HCT116 (cell line): ENCODE measurements around the gene KIF26A.

Experiments
- CTCF ChIP-seq, 3 experiments: fragments of 200-600 bp in 1 of 3; sonication (generic) in 1 of 3; IDR thresholded peaks in 2 of 3; conservative IDR thresholded peaks in 1 of 3; 2 replicates each; pipeline ENCODE4 v1.5.1; 2012 to 2017; ENCODE audit warnings: low read depth in 2 of 3, low read length in 2 of 3, antibody characterized with exemption in 1 of 3, borderline replicate concordance in 1 of 3, control low read depth in 1 of 3, mild to moderate bottlenecking in 1 of 3, mixed read lengths in 1 of 3, mixed run types in 1 of 3, moderate library complexity in 1 of 3; ENCODE audit not compliant: insufficient read depth in 1 of 3
- EZH2phosphoT487 ChIP-seq: fragments of 200-600 bp; IDR thresholded peaks from 2 replicates; pipeline ENCODE4 v1.6.1; 2018; ENCODE audit warnings: antibody characterized with exemption, borderline replicate concordance

GRCh38 chr14:104177411-104177810, 39.0 kb downstream of the KIF26A start:
- TF ChIP-seq EZH2phosphoT487 (no peak), CTCF (IDR thresholded peaks at IDR 0.05 in 2 of 3, conservative IDR thresholded peaks at IDR 0.05 in 1 of 3; ENCODE audit: borderline replicate concordance in 1 of 3, insufficient read depth in 1 of 3, low read depth in 2 of 3, low read length in 2 of 3) (no peak)
